GM04503 (cell line): Measurements from ENCODE around the gene ITPR3.

Experiments used
- DNase-seq: peaks from one replicate; pipeline ENCODE4 v3.0.0-alpha.2; 2012; ENCODE audit warnings: low read depth

ITPR3 gene

GRCh38 chr6:33737267-33738026 is 116.3 kb downstream of the ITPR3 start:
- DNase-seq: no peak

GRCh38 chr6:33738153-33738552 is 117.0 kb downstream of the ITPR3 start:
- DNase-seq: no peak

GRCh38 chr6:33738879-33739278 is 117.8 kb downstream of the ITPR3 start:
- DNase-seq: no peak

GRCh38 chr6:33739571-33739970 is 118.4 kb downstream of the ITPR3 start:
- DNase-seq: no peak

- DNase-seq: no peak
Measured at GRCh38 chr6:33740204-33740608, 119.1 kb downstream of the ITPR3 start.

GRCh38 chr6:33740794-33741193 is 119.7 kb downstream of the ITPR3 start:
- no peak for DNase-seq

GRCh38 chr6:33742092-33742491 is 121.0 kb downstream of the ITPR3 start:
- no peak for DNase-seq

GRCh38 chr6:33742837-33743236 is 121.7 kb downstream of the ITPR3 start:
- no peak for DNase-seq

GRCh38 chr6:33744001-33744848 is 123.1 kb downstream of the ITPR3 start:
- DNase-seq: no peak

GRCh38 chr6:33744895-33745546 is 123.9 kb downstream of the ITPR3 start:
- DNase-seq: no peak

GRCh38 chr6:33745548-33745947 is 124.4 kb downstream of the ITPR3 start:
- no peak for DNase-seq
